Skeletal muscle tissue (tissue), 4 donors: ENCODE results near the gene EPPIN. TPM values are rescaled to one million over a fixed set of nuclear protein-coding genes. Genes with fewer than 3 reads are reported as not detected.

Experiments used
- H3K27ac ChIP-seq: one replicate; pipeline ENCODE4 v1.7.0; 2013; ENCODE audit warnings: mild to moderate bottlenecking, low read depth, low read length, inconsistent platforms
- H3K27me3 ChIP-seq, 3 donors: one replicate each; pipeline ENCODE4 v1.7.0; 2013; ENCODE audit warnings: low read length in 3 of 3; ENCODE audit not compliant: control insufficient read depth in 3 of 3, insufficient read depth in 3 of 3
- H3K36me3 ChIP-seq, 3 donors: one replicate each; pipeline ENCODE4 v1.7.0; 2013; ENCODE audit warnings: low read length in 3 of 3; ENCODE audit not compliant: control insufficient read depth in 3 of 3, insufficient read depth in 3 of 3
- H3K4me1 ChIP-seq, 3 donors: one replicate each; pipeline ENCODE4 v1.7.0; 2013; ENCODE audit warnings: low read length in 3 of 3, mild to moderate bottlenecking in 3 of 3; ENCODE audit not compliant: control insufficient read depth in 3 of 3, insufficient read depth in 3 of 3
- H3K4me3 ChIP-seq, 3 donors: one replicate each; pipeline ENCODE4 v1.7.0; 2013; ENCODE audit warnings: low read length in 3 of 3
- H3K9ac ChIP-seq, 3 donors: one replicate each; pipeline ENCODE4 v1.7.0; 2013; ENCODE audit warnings: low read length in 3 of 3, mild to moderate bottlenecking in 3 of 3, moderate library complexity in 2 of 3, low read depth in 1 of 3
- H3K9me3 ChIP-seq, 3 donors: one replicate each; pipeline ENCODE4 v1.7.0; 2013; ENCODE audit warnings: low read length in 3 of 3; ENCODE audit not compliant: control insufficient read depth in 3 of 3
- total RNA-seq: library from RNA; depleted of rRNA; stranded (reverse); fragments of >200 nt; gene quantifications from one replicate; pipeline ENCODE4 v1.2.3, GENCODE V29; 2014
- donor health status: Osteomylitis.

EPPIN gene
- total RNA-seq, 1 donor from 2014 or later = not detected

- H3K4me1 ChIP-seq = no peaks in the 10 kb centered on the region
- peaks cover 0 to 9% (median 8%) of the 10 kb centered on the region in 3 donors for H3K27me3 ChIP-seq
- H3K9ac ChIP-seq = no peak overlapping the region
- no peaks in the 10 kb centered on the region for H3K9me3 ChIP-seq
- no peaks in the 10 kb centered on the region for H3K36me3 ChIP-seq
- no peak overlapping the region for H3K4me3 ChIP-seq
- H3K27ac ChIP-seq = no peak overlapping the region
These were observed 1.3 kb downstream of the EPPIN start for GRCh38 chr20:45545754-45546453.

- Histone ChIP-seq H3K4me3 (no peak overlapping the region), H3K27me3 (peaks cover 0 to 9% (median 8%) of the 10 kb centered on the region in 3 donors), H3K4me1 (no peaks in the 10 kb centered on the region)
These were observed 1.9 kb downstream of the EPPIN start for GRCh38 chr20:45545351-45545750.

GRCh38 chr20:45539382-45539781 is 7.8 kb downstream of the EPPIN start, which contains the start of gene WFDC6:
Gene WFDC6 (minus strand): TSS chr20:45539482. CDS start chr20:45539407, 75 bp downstream.
- no peak within 1 kb of the TSS for H3K27ac ChIP-seq
- H3K9ac ChIP-seq = no peak within 1 kb of the TSS
- no peaks in the 10 kb centered on the region for H3K36me3 ChIP-seq
- H3K4me3 ChIP-seq = no peak within 1 kb of the TSS
- H3K4me1 ChIP-seq = no peaks in the 10 kb centered on the region
- no peaks in the 10 kb centered on the region for H3K9me3 ChIP-seq
- H3K27me3 ChIP-seq = peaks cover 10 to 17% (median 16%) of the 10 kb centered on the region in 3 donors

More at GRCh38 chr20:45545351-45545750, 1.9 kb downstream of the EPPIN start:
- Histone ChIP-seq H3K36me3 (no peaks in the 10 kb centered on the region), H3K9me3 (no peaks in the 10 kb centered on the region), H3K9ac (no peak overlapping the region), H3K27ac (no peak overlapping the region)

- peaks cover 10 to 19% (median 10%) of the 10 kb centered on the region in 3 donors for H3K27me3 ChIP-seq
- no peak overlapping the region for H3K9ac ChIP-seq
- H3K27ac ChIP-seq = no peak overlapping the region
- H3K36me3 ChIP-seq = no peaks in the 10 kb centered on the region
- H3K9me3 ChIP-seq = no peaks in the 10 kb centered on the region
- H3K4me3 ChIP-seq = no peak overlapping the region
- H3K4me1 ChIP-seq = no peaks in the 10 kb centered on the region
These were observed 8.9 kb downstream of the EPPIN start for GRCh38 chr20:45538209-45538799.

GRCh38 chr20:45527294-45527693 is 19.9 kb downstream of the EPPIN start:
- no peaks in the 10 kb centered on the region for H3K9me3 ChIP-seq
- H3K36me3 ChIP-seq = no peaks in the 10 kb centered on the region
- H3K4me3 ChIP-seq = no peak overlapping the region
- H3K9ac ChIP-seq = no peak overlapping the region
- H3K27ac ChIP-seq = no peak overlapping the region
- H3K27me3 ChIP-seq = peaks cover 3 to 4% (median 3%) of the 10 kb centered on the region in 3 donors
- no peaks in the 10 kb centered on the region for H3K4me1 ChIP-seq

GRCh38 chr20:45523821-45524220 is 23.4 kb downstream of the EPPIN start:
- H3K4me3 ChIP-seq = no peak overlapping the region
- H3K9ac ChIP-seq = no peak overlapping the region
- no peak overlapping the region for H3K27ac ChIP-seq
- no peaks in the 10 kb centered on the region for H3K36me3 ChIP-seq
- H3K4me1 ChIP-seq = no peaks in the 10 kb centered on the region
- H3K27me3 ChIP-seq = peaks cover 3 to 4% (median 3%) of the 10 kb centered on the region in 3 donors
- H3K9me3 ChIP-seq = no peaks in the 10 kb centered on the region

- no peaks in the 10 kb centered on the region for H3K36me3 ChIP-seq
- peaks cover 5 to 6% (median 5%) of the 10 kb centered on the region in 3 donors for H3K27me3 ChIP-seq
- H3K9ac ChIP-seq = no peak overlapping the region
- no peak overlapping the region for H3K4me3 ChIP-seq
- H3K9me3 ChIP-seq = no peaks in the 10 kb centered on the region
- H3K4me1 ChIP-seq = no peaks in the 10 kb centered on the region
- no peak overlapping the region for H3K27ac ChIP-seq
These were observed 28.9 kb downstream of the EPPIN start for GRCh38 chr20:45518282-45518681.

GRCh38 chr20:45515147-45515913 is 31.9 kb downstream of the EPPIN start, which contains the start of gene SPINT3:
Gene SPINT3 (minus strand): TSS chr20:45515622. CDS start chr20:45515608, 14 bp downstream.
- Histone ChIP-seq H3K9me3 (no peaks in the 10 kb centered on the region), H3K4me1 (no peaks in the 10 kb centered on the region), H3K4me3 (no peak within 1 kb of the TSS), H3K36me3 (no peaks in the 10 kb centered on the region), H3K27ac (no peak within 1 kb of the TSS), H3K27me3 (peaks cover 2 to 5% (median 3%) of the 10 kb centered on the region in 3 donors), H3K9ac (no peak within 1 kb of the TSS)

- Histone ChIP-seq H3K4me3 (no peak overlapping the region), H3K27ac (no peak overlapping the region), H3K27me3 (peaks cover under 1 to 5% (median 5%) of the 10 kb centered on the region in 3 donors), H3K9me3 (no peaks in the 10 kb centered on the region), H3K4me1 (no peaks in the 10 kb centered on the region), H3K36me3 (no peaks in the 10 kb centered on the region), H3K9ac (no peak overlapping the region)
These were observed 36.8 kb downstream of the EPPIN start for GRCh38 chr20:45510242-45510862.
